ENCODE measurements around the gene PHC1. TPM values are rescaled to one million over a fixed set of nuclear protein-coding genes. Genes with fewer than 3 reads are reported as not detected.
"Not testable (repeated sequence)": the region's sequence is repeated elsewhere in the genome, so short reads cannot be mapped to it uniquely, and the experiment has no call there.

PHC1 gene
- total RNA-seq, 2 experiments from 2014 or later: 33.6 to 52.2 TPM

DNA sequence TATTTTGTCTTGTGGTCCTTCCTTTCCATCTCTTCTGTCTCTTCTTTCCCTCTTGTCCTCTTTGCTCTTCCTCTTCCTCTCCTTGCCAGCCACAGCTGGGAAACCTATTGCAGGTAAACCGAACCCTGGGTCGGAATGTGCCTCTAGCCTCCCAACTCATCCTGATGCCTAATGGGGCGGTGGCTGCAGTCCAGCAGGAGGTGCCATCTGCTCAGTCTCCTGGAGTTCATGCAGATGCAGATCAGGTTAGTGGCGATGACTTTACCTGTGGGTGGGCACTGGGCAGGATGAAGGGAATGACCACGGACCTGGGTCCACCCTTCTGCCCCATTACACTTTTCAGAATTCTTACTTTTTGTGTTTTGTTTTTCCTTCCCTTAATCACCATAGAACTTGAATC, 8.2 kb downstream of the PHC1 start:
- H3K36me3 ChIP-seq (ENCODE audit: insufficient read depth, low read length): peaks cover 39% of the 10 kb centered on the region
- CTCF ChIA-PET (ENCODE audit: unreplicated experiment): no interaction called here

DNA sequence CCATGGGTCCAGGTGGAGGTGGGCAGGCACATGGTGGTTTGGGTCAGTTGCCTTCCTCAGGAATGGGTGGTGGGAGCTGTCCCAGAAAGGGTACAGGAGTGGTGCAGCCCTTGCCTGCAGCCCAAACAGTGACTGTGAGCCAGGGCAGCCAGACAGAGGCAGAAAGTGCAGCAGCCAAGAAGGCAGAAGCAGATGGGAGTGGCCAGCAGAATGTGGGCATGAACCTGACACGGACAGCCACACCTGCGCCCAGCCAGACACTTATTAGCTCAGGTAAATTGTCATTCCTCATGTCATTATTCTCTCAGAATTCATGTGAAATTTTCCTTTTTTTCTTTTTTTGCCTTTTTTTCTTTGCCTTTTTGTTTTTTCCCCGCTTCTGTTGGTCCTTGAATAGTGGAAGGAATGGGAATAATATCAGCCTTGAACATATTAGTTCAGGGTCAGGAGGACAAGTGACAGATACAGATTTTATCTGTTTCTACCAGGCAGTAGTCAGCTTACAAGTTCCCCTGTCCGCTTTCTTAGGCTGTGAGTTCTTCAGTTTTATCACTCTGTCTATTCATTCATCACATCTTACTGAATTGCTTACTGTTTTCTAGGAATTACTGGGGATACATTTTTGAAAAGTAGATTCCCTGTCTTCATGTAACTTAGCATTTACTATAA, 16.5 kb downstream of the PHC1 start:
- H3K9me2 ChIP-seq (ENCODE audit: insufficient read depth, low read length); BruUV-seq (replicated peaks); H3K9me3 ChIP-seq (ENCODE audit: low read length); H3K27ac ChIP-seq (ENCODE audit: low read depth, low read length, poor library complexity, severe bottlenecking); DNase-seq (ENCODE audit: low spot score); H3K4me2 ChIP-seq (ENCODE audit: low read length); H3K4me3 ChIP-seq (ENCODE audit: low read depth, low read length, poor library complexity, severe bottlenecking); intact Hi-C loops (cut with micrococcal nuclease; ENCODE audit: unreplicated experiment); H2AFZ ChIP-seq (ENCODE audit: low read length); H4K20me1 ChIP-seq (ENCODE audit: insufficient read depth, low read length); H3K4me1 ChIP-seq (ENCODE audit: insufficient read depth, low read length, poor library complexity, severe bottlenecking); H3K79me2 ChIP-seq (ENCODE audit: insufficient read depth, low read depth, low read length); CTCF ChIA-PET (ENCODE audit: unreplicated experiment): not testable (repeated sequence)
- POLR2A ChIA-PET: interaction anchor here (0.7 kb wide), 1 partner anchor 524 kb away, joined by 3 read pairs; no protein-coding TSS in a partner anchor
- H3K36me3 ChIP-seq (ENCODE audit: insufficient read depth, low read length): peaks cover 20% of the 10 kb centered on the region

More for the DNA sequence above, 8.2 kb downstream of the PHC1 start:
- Histone ChIP-seq H3K79me2 (ENCODE audit: insufficient read depth, low read depth, low read length) (no peaks in the 10 kb centered on the region), H3K4me2 (ENCODE audit: low read length) (no peak overlapping the region), H3K9me2 (ENCODE audit: insufficient read depth, low read length) (no peaks in the 10 kb centered on the region), H2AFZ (ENCODE audit: low read length) (no peak overlapping the region), H3K4me3 (ENCODE audit: low read depth, low read length, poor library complexity, severe bottlenecking) (no peak overlapping the region), H4K20me1 (ENCODE audit: insufficient read depth, low read length) (no peaks in the 10 kb centered on the region), H3K4me1 (ENCODE audit: insufficient read depth, low read length, poor library complexity, severe bottlenecking) (no peaks in the 10 kb centered on the region), H3K27ac (ENCODE audit: low read depth, low read length, poor library complexity, severe bottlenecking) (no peak overlapping the region), H3K9me3 (ENCODE audit: low read length) (no peaks in the 10 kb centered on the region)
- no peak for DNase-seq (ENCODE audit: low spot score)
- intact Hi-C loops (cut with micrococcal nuclease; ENCODE audit: unreplicated experiment): no loop called here
- no peak for TF ChIP-seq EZH2phosphoT487 (IDR thresholded peaks at IDR 0.05; ENCODE audit: borderline replicate concordance, low read depth, low read length)
- TF ChIP-seq, protein P1, sequence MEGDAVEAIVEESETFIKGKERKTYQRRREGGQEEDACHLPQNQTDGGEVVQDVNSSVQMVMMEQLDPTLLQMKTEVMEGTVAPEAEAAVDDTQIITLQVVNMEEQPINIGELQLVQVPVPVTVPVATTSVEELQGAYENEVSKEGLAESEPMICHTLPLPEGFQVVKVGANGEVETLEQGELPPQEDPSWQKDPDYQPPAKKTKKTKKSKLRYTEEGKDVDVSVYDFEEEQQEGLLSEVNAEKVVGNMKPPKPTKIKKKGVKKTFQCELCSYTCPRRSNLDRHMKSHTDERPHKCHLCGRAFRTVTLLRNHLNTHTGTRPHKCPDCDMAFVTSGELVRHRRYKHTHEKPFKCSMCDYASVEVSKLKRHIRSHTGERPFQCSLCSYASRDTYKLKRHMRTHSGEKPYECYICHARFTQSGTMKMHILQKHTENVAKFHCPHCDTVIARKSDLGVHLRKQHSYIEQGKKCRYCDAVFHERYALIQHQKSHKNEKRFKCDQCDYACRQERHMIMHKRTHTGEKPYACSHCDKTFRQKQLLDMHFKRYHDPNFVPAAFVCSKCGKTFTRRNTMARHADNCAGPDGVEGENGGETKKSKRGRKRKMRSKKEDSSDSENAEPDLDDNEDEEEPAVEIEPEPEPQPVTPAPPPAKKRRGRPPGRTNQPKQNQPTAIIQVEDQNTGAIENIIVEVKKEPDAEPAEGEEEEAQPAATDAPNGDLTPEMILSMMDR (conservative IDR thresholded peaks at IDR 0.05; ENCODE audit: low read length): no peak
- POLR2A ChIA-PET: interaction anchor here (0.6 kb wide), 1 partner anchor 127 kb away, joined by 3 read pairs; no protein-coding TSS in a partner anchor
- no TSS peak for BruUV-seq (replicated peaks)

DNA sequence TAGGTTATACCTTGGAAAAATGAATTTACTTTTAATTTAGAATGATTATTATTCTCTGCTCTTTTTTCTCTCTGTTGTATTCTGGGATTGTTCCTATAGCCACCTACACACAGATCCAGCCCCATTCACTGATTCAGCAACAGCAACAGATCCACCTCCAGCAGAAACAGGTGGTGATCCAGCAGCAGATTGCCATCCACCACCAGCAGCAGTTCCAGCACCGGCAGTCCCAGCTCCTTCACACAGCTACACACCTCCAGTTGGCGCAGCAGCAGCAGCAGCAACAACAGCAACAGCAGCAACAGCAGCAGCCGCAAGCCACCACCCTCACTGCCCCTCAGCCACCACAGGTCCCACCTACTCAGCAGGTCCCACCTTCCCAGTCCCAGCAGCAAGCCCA, 18.2 kb downstream of the PHC1 start:
- H3K4me1 ChIP-seq (ENCODE audit: insufficient read depth, low read length, poor library complexity, severe bottlenecking); H3K79me2 ChIP-seq (ENCODE audit: insufficient read depth, low read depth, low read length); CTCF ChIA-PET (ENCODE audit: unreplicated experiment); BruUV-seq (replicated peaks); H3K9me2 ChIP-seq (ENCODE audit: insufficient read depth, low read length); H3K4me2 ChIP-seq (ENCODE audit: low read length); H3K27ac ChIP-seq (ENCODE audit: low read depth, low read length, poor library complexity, severe bottlenecking); H4K20me1 ChIP-seq (ENCODE audit: insufficient read depth, low read length); POLR2A ChIA-PET; H3K9me3 ChIP-seq (ENCODE audit: low read length); DNase-seq (ENCODE audit: low spot score); H2AFZ ChIP-seq (ENCODE audit: low read length); intact Hi-C loops (cut with micrococcal nuclease; ENCODE audit: unreplicated experiment); H3K4me3 ChIP-seq (ENCODE audit: low read depth, low read length, poor library complexity, severe bottlenecking): not testable (repeated sequence)
- peaks cover 23% of the 10 kb centered on the region for H3K36me3 ChIP-seq (ENCODE audit: insufficient read depth, low read length)

DNA sequence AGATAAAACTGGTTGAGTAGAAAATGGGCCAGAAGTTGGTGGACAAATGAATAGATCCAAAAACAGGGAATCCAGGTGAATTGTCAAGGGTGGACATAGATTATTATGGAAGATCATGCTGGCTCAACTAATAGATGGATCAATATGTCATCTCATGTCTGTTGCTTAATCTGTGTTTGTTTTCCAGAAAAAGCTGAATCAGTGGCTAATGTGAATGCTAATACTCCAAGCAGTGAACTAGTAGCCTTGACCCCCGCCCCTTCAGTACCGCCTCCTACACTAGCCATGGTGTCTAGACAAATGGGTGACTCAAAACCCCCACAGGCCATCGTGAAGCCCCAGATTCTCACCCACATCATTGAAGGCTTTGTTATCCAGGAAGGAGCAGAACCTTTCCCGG, 19.8 kb downstream of the PHC1 start:
- H3K4me1 ChIP-seq (ENCODE audit: insufficient read depth, low read length, poor library complexity, severe bottlenecking); H3K9me2 ChIP-seq (ENCODE audit: insufficient read depth, low read length); DNase-seq (ENCODE audit: low spot score); H3K9me3 ChIP-seq (ENCODE audit: low read length); H2AFZ ChIP-seq (ENCODE audit: low read length); BruUV-seq (replicated peaks); CTCF ChIA-PET (ENCODE audit: unreplicated experiment); H3K4me2 ChIP-seq (ENCODE audit: low read length); H3K79me2 ChIP-seq (ENCODE audit: insufficient read depth, low read depth, low read length); intact Hi-C loops (cut with micrococcal nuclease; ENCODE audit: unreplicated experiment); H3K27ac ChIP-seq (ENCODE audit: low read depth, low read length, poor library complexity, severe bottlenecking); POLR2A ChIA-PET; H4K20me1 ChIP-seq (ENCODE audit: insufficient read depth, low read length); H3K4me3 ChIP-seq (ENCODE audit: low read depth, low read length, poor library complexity, severe bottlenecking): not testable (repeated sequence)
- H3K36me3 ChIP-seq (ENCODE audit: insufficient read depth, low read length): peaks cover 38% of the 10 kb centered on the region
